WTC11 (cell line): ENCODE measurements around the gene PROM2.

Experiments used
- ATF2 ChIP-seq: sonication (generic); formaldehyde crosslinking; IDR thresholded peaks from 2 replicates; pipeline ENCODE4 v1.8.1; 2022; ENCODE audit warnings: low read depth, missing genetic modification reagents, borderline replicate concordance
- CTCF ChIP-seq: fragments of 200-600 bp; IDR thresholded peaks from 2 replicates; pipeline ENCODE4 v1.8.0; 2022; ENCODE audit warnings: antibody characterized with exemption
- ESRRA ChIP-seq: sonication (generic); formaldehyde crosslinking; IDR thresholded peaks from 2 replicates; pipeline ENCODE4 v1.8.1; 2022; ENCODE audit warnings: mild to moderate bottlenecking, missing genetic modification reagents, borderline replicate concordance
- ETV6 ChIP-seq: sonication (generic); formaldehyde crosslinking; IDR thresholded peaks from 2 replicates; pipeline ENCODE4 v1.8.1; 2022; ENCODE audit warnings: mild to moderate bottlenecking, missing genetic modification reagents
- GTF2I ChIP-seq: fragments of 250-450 bp; sonication (Bioruptor Pico); conservative IDR thresholded peaks from 2 replicates; pipeline ENCODE4 v1.4.0; 2021; ENCODE audit warnings: mild to moderate bottlenecking
- JUN ChIP-seq: sonication (generic); formaldehyde crosslinking; IDR thresholded peaks from 2 replicates; pipeline ENCODE4 v1.8.0; 2023; ENCODE audit warnings: mild to moderate bottlenecking, missing genetic modification reagents
- MAX ChIP-seq: sonication (generic); formaldehyde crosslinking; IDR thresholded peaks from 2 replicates; pipeline ENCODE4 v1.8.0; 2022; ENCODE audit warnings: mild to moderate bottlenecking, missing genetic modification reagents
- NFYB ChIP-seq: sonication (generic); formaldehyde crosslinking; conservative IDR thresholded peaks from 2 replicates; pipeline ENCODE4 v1.8.0; 2022; ENCODE audit warnings: low read depth, missing genetic modification reagents
- NR2C2 ChIP-seq: sonication (generic); formaldehyde crosslinking; IDR thresholded peaks from 2 replicates; pipeline ENCODE4 v1.8.0; 2022; ENCODE audit warnings: mild to moderate bottlenecking, missing genetic modification reagents
- SP1 ChIP-seq: sonication (generic); formaldehyde crosslinking; conservative IDR thresholded peaks from 2 replicates; pipeline ENCODE4 v1.8.1; 2022; ENCODE audit warnings: missing genetic modification reagents
- ZNF317 ChIP-seq: sonication (generic); formaldehyde crosslinking; IDR thresholded peaks from 2 replicates; pipeline ENCODE4 v1.8.1; 2023; ENCODE audit warnings: low read depth, mild to moderate bottlenecking, moderate library complexity, missing genetic modification reagents, borderline replicate concordance
- ZNF512 ChIP-seq: sonication (generic); formaldehyde crosslinking; IDR thresholded peaks from 2 replicates; pipeline ENCODE4 v1.8.1; 2022; ENCODE audit warnings: missing genetic modification reagents, borderline replicate concordance

GRCh38 chr2:95301876-95302641 lies 27.8 kb downstream of the PROM2 start:
- TF ChIP-seq ZNF317 (CRISPR knock-in tag) (no peak), NR2C2 (CRISPR knock-in tag) (no peak), CTCF (no peak), MAX (CRISPR knock-in tag) (no peak), ZNF512 (CRISPR knock-in tag) (no peak), ESRRA (CRISPR knock-in tag) (no peak), SP1 (CRISPR knock-in tag) (no peak), ETV6 (no peak), ATF2 (no peak), JUN (CRISPR knock-in tag) (no peak), GTF2I (CRISPR knock-in tag) (no peak), NFYB (CRISPR knock-in tag) (no peak)
